ENCODE results near the gene USHBP1. TPM values are rescaled to one million over a fixed set of nuclear protein-coding genes. Genes with fewer than 3 reads are reported as not detected.

Gene USHBP1
- total and polyA plus RNA-seq, 10 of the 15 experiments (the other 5 are each of a cell fraction or from before 2014, with no cell fraction given): 0.05 to 0.96 (median 0.22) TPM; not detected in 2

GRCh38 chr19:17266026-17266425 is 1.5 kb upstream of the USHBP1 start:
- Histone ChIP-seq H2AFZ (ENCODE audit: control insufficient read depth, low read depth, low read length) (no peak overlapping the region; the same call in 1 of the 2 replicates), H3K9me3 (replicated peaks; ENCODE audit: control insufficient read depth, insufficient read depth, low read length) (no peaks in the 10 kb centered on the region), H3K4me3 (no peak overlapping the region), H3K9ac (ENCODE audit: control insufficient read depth, insufficient read depth, low read length) (peak overlapping the region; percentile 66), H3K27me3 (replicated peaks in 1 of 2; ENCODE audit: control insufficient read depth in 2 of 2, insufficient read depth in 2 of 2, low read length in 1 of 2) (no peaks in the 10 kb centered on the region), H4K20me1 (ENCODE audit: control insufficient read depth, insufficient read depth) (no peaks in the 10 kb centered on the region), H3K79me2 (ENCODE audit: control insufficient read depth, insufficient read depth, low read length) (peaks cover 13% of the 10 kb centered on the region), H3K36me3 (ENCODE audit: control insufficient read depth in 2 of 2, insufficient read depth in 2 of 2, low read length in 1 of 2) (peaks cover 0 to 2% of the 10 kb centered on the region in 2 experiments; a peak in 1 of 4 replicates), H3K4me2 (ENCODE audit: control insufficient read depth, insufficient read depth) (no peak overlapping the region), H3K27ac (ENCODE audit: control insufficient read depth, insufficient read depth) (peak overlapping the region; percentile 81), H3K4me1 (ENCODE audit: control insufficient read depth, insufficient read depth, low read length) (peaks cover 12% of the 10 kb centered on the region)
- no peak for DNase-seq (ENCODE audit: low read depth, low spot score)
- FAIRE-seq: no peak
- ChIA-PET POLR2A (interaction anchor here (0.7 to 1.1 kb wide), 5 partner anchors 10 to 189 kb away, joined by 3 to 4 read pairs (median 3); no protein-coding TSS in a partner anchor), SMC1A (ENCODE audit: uncharacterized antibody, unreplicated experiment) (interaction anchor here (0.6 to 5.0 kb wide), 8 partner anchors 16 to 346 kb away, joined by 3 to 43 read pairs (median 6); partner anchors contain the start of genes ANKLE1 and USE1), CTCF (interaction anchor here (0.5 to 10.5 kb wide), 7 partner anchors 8 to 191 kb away, joined by 3 to 120 read pairs (median 4); partner anchors contain the start of genes ANKLE1, DDA1, HAUS8 and MYO9B), RAD21 (ENCODE audit: unreplicated experiment) (interaction anchor here (1.2 to 1.8 kb wide), 9 partner anchors 11 to 200 kb away, joined by 3 to 22 read pairs (median 5); partner anchors contain the start of gene ANKLE1)
- intact Hi-C loops (cut with micrococcal nuclease; ENCODE audit: unreplicated experiment) (loop anchor here (2.0 to 10.0 kb wide), 2 partner anchors 17 to 491 kb away; no protein-coding TSS in a partner anchor), in situ Hi-C loops (cut with MboI) (no loop called here)
- WGBS (ENCODE audit: insufficient coverage, insufficient replicate concordance, low lambda C conversion rate, missing lambda C conversion rate): 17% methylated on average over 7 of the region's 7 CpGs
- ATAC-seq: no peak
- BruUV-seq (replicated peaks): no TSS peak
- TF ChIP-seq ZNF592 (IDR thresholded peaks at IDR 0.05) (no peak), DPF2 (IDR thresholded peaks at IDR 0.05) (no peak), PBX3 (IDR thresholded peaks at IDR 0.05; ENCODE audit: insufficient replicate concordance, low read depth, low read length) (no peak), POU2F2 (IDR thresholded peaks at IDR 0.05; ENCODE audit: borderline replicate concordance, low read depth, low read length) (no peak), E2F4 (IDR thresholded peaks at IDR 0.05; ENCODE audit: low read depth, low read length) (no peak), HCFC1 (IDR thresholded peaks at IDR 0.05; ENCODE audit: low read length) (no peak), CBX5 (IDR thresholded peaks at IDR 0.05; ENCODE audit: low read depth) (no peak), CEBPZ (IDR thresholded peaks at IDR 0.05; ENCODE audit: low read depth, low read length) (no peak), PAX5 (IDR thresholded peaks at IDR 0.05; ENCODE audit: borderline replicate concordance, low read depth, low read length) (no peak)
- TF ChIP-seq, protein P1, sequence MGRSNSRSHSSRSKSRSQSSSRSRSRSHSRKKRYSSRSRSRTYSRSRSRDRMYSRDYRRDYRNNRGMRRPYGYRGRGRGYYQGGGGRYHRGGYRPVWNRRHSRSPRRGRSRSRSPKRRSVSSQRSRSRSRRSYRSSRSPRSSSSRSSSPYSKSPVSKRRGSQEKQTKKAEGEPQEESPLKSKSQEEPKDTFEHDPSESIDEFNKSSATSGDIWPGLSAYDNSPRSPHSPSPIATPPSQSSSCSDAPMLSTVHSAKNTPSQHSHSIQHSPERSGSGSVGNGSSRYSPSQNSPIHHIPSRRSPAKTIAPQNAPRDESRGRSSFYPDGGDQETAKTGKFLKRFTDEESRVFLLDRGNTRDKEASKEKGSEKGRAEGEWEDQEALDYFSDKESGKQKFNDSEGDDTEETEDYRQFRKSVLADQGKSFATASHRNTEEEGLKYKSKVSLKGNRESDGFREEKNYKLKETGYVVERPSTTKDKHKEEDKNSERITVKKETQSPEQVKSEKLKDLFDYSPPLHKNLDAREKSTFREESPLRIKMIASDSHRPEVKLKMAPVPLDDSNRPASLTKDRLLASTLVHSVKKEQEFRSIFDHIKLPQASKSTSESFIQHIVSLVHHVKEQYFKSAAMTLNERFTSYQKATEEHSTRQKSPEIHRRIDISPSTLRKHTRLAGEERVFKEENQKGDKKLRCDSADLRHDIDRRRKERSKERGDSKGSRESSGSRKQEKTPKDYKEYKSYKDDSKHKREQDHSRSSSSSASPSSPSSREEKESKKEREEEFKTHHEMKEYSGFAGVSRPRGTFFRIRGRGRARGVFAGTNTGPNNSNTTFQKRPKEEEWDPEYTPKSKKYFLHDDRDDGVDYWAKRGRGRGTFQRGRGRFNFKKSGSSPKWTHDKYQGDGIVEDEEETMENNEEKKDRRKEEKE (IDR thresholded peaks at IDR 0.05): no peak

All from GM12878 (cell line).